HG02759 (cell line): ENCODE results near the gene MAD2L2.
"Not testable (repeated sequence)": the region's sequence is repeated elsewhere in the genome, so short reads cannot be mapped to it uniquely, and the experiment has no call there.

Source experiments
- ATAC-seq: cut with Tn5 transposase; IDR thresholded peaks from one replicate; pipeline ENCODE4 v1.9.1; 2021; ENCODE audit warnings: mild to moderate bottlenecking, moderate library complexity; ENCODE audit not compliant: unreplicated experiment

MAD2L2 gene

DNA sequence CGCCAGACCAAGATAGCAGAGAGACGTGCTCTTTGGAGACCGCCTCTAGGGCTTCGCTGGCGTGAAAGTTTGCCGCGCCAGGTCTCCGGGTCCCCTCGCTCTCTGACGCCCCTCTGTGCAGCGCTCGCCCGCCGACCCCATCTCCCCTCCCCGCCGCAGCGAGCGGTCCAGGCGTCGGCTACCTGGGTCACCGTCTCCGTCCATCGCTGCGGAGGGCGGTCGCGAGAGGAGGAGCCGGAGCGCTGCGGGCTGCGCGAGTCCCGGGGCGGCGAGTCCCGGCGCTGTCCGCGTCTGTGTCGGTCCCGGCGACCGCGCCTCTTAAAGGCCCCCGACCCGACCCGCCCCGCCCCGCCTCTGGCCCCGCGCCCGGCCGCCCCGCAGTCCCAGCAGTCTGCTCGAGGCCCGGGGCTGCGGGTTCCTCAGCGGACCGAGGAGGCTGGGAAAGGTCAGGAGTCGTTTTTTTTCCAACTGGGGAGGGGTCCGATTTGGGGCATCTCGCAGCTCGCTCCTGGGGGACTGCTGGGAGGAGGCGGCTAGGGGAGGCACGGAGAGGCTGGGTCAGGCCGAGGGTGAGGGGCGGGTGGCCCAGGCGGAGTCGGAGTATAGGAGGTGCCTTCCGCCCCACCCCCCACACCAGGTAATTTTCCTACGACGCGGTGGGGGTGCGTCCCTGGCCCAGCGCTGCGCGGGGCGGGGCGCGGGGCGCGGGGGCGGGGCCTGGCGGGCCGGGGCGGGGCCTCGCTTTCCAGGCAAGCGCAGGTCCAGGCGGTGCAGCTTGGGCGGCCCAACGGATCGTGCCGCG is 26.6 kb downstream of the MAD2L2 start, which contains the start of the genes FBXO2 and FBXO44:
Gene FBXO2, minus strand, starts transcription at position 293 of the 802 bp plus-strand sequence. Its CDS starts 89 bp downstream, at position 204.
Gene FBXO44, plus strand, starts transcription at position 741 of the 802 bp plus-strand sequence. CDS start 959 bp downstream, outside the sequence.
- peak; percentile 76 for ATAC-seq

DNA sequence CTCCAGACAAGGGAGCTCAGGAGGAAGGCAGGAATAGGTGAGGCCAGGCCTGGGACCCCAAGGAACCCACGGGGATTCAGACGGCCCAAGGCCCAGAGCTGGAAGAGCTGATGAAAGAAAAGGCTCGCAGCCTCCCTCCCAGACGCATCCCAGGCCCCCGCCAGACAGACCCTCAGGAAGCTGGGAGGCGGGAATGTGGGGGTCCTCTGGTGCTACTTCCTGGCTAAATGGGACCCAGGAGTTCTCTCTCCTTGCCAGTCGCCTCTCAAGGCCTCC is 27.1 kb downstream of the MAD2L2 start:
- no peak for ATAC-seq

DNA sequence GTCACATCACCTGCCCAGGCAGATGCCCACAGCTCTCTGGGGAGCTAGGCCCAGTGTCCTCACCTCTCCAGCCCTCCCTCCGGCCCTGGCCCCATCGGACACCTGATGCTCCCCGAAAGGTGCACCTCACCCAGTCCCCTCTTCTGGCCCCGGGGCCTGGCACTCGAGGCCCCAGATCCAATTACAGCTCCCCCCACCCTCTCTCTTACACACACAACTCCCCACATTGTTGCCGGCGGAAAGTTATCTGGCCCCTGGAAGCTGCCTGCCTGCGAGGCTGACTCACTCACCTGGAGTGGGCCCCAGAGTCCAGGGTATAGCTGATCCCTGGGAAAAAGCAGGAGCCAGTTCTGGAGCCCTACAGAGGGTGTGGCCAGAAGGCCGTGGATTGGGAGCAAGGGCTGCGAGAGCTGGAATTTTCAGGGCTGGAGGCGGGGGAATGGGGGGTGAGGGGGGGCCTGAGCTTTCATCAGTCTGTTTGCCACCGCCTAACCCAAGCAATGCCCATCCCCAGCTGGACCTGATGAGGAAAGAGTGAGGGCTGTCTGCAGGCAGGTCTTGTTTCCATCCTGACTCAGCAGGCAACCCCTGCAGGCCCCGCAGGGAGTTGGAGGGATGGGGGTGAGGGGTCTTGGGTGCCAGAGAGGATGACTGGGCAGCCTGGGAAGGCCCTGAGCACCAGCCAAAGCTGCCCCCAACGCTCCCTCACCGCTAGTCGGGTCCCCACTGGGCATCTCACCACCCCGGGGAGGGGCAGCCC is 27.7 kb downstream of the MAD2L2 start:
- no peak for ATAC-seq

GRCh38 chr1:11652203-11652780 is 28.7 kb downstream of the MAD2L2 start:
- no peak for ATAC-seq

DNA sequence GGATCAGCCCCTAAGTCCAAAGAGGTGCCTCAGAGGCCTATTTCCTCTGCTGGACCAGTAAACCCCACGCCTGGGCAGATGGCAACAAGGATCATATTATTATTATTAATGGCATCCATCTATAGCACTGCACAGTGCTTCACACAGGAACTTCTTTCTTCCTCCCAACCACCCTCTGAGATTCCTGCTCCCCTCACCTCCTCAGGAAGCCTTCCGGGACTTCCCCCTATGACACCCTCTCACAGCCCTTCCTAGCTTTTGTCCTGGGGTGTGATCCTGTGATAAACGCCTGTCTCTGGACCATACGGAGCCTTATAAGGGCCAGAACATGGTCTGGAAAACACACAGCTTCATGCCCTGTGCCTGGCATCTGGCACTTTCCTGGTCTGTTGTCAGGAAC is 29.9 kb downstream of the MAD2L2 start:
- no peak for ATAC-seq

GRCh38 chr1:11650331-11650991 is 30.5 kb downstream of the MAD2L2 start:
- ATAC-seq: no peak

GRCh38 chr1:11649624-11650330 is 31.2 kb downstream of the MAD2L2 start:
- no peak for ATAC-seq

GRCh38 chr1:11649237-11649623 is 31.7 kb downstream of the MAD2L2 start:
- no peak for ATAC-seq

- no peak for ATAC-seq
Measured at GRCh38 chr1:11648732-11649158, 32.2 kb downstream of the MAD2L2 start.

DNA sequence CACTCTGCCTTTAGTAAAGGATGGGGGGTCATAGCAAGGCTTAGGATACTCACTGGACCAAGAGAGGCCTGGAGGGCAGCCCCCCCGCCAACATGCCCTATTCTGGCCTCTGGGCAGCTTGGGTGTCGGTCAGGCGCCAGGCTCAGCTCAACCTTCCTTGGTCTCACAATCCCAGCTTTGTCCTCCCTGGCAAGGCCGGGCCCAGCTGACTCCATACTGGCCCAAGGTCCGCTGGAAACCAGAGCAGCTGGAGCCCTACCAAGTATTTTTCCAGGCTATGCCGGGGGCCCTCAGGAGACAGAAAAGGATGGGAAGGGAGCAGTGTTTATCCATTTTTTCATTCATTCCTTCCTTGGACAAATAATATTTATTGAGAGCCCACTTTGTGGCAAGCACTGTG is 32.9 kb downstream of the MAD2L2 start:
- ATAC-seq: no peak

- ATAC-seq: no peak
Measured at GRCh38 chr1:11647333-11647732, 33.6 kb downstream of the MAD2L2 start.

- no peak for ATAC-seq
Measured at GRCh38 chr1:11646317-11646716, 34.6 kb downstream of the MAD2L2 start.

DNA sequence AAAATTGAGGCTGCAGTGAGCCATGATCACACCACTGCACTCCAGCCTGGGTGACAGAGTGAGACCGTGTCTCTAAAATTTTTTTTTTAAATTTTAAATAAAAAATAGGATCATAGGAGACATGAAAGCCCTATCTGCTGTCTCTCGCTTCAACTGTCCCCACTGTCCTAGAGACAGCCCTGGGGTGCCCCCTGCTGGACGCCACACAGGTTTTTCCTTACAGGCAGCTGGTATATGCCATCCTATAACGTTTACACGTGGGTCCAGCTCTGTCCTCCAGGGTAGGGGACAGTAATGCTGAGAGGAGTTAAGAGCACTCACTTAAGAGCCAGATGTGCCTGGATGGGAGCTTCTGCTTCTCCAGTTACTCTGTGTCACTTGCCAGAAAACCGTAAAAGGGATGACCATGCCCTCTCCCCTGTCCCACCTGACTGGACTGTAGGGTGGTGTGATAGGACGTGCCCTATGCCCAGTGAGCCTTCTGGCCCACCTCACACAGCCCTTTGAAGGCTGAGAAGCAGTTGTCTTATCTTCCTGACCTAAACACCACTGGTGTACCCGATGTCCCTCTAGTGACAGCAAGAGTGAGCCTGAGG is 35.2 kb downstream of the MAD2L2 start:
- ATAC-seq: no peak

GRCh38 chr1:11645270-11645669 is 35.7 kb downstream of the MAD2L2 start:
- ATAC-seq: no peak

DNA sequence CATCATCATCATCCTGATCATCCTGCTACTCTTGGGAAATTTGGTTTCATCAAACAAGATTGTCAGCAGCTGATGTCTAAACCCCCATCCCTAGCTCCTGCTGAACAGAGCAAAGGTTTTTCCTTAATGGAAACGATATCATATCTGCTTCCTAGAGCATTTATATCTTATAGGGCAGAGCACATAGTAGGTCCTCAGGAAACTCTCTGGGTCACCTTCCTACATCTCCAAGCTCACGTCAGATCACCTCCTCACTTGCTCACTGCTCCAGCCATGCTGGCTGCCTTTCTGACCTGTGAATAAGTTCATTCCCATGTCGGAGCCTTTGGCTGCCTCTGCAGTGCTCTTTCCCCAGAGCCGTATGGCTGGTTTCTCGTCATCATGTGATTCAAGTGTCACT is 37.2 kb downstream of the MAD2L2 start:
- no peak for ATAC-seq

DNA sequence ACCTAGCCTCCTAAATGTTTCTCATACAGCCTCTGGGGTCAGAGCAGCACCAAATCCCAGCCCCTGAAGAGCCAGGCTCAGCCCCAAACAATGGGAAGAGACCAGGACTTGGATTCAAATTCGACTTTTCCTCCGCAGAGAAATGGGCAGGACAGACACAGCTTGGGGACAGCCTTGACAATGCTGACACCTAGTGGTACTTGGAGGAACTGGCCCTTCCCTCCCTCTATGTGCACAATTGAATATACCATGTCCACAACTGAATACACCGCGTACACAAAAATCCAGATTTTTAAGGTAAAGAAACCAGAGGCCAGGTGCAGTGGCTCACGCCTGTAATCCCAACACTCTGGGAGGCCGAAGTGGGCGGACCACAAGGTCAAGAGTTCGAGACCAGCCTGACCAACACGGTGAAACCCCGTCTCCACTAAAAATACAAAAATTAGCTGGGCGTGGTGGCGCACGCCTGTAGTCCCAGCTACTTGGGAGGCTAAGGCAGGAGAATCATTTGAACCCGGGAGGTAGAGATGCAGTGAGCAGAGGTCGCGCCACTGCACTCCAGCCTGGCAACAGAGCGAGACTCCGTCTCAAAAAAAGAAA is 38.4 kb downstream of the MAD2L2 start:
- not testable (repeated sequence) for ATAC-seq

DNA sequence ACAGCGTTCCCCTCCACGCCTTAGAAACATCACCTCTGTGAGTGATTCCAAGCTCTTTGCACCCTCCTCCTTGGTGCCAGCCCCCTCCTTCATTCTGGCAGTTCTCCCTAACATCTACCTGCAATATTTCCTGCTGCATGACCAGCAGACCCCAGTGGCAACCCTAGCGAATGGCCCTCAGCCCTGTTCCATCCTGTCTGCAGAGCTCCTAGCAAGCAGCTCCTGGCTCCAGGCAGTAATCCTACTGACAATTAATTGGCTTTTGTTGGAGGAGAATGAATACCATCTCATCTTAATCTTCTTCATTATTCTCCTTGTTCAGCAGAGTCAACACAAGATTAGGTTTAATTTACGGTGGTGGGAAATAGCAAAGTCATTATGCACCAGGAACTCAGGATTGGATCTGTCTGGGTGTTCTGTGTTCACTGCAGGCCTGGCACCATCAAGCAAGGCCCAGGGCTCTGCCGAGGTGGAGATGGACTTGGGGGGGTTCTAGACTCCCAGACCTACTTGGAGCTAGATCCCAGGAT is 39.1 kb downstream of the MAD2L2 start:
- ATAC-seq: no peak

- ATAC-seq: no peak
Measured at GRCh38 chr1:11640944-11641343, 40.0 kb downstream of the MAD2L2 start.

DNA sequence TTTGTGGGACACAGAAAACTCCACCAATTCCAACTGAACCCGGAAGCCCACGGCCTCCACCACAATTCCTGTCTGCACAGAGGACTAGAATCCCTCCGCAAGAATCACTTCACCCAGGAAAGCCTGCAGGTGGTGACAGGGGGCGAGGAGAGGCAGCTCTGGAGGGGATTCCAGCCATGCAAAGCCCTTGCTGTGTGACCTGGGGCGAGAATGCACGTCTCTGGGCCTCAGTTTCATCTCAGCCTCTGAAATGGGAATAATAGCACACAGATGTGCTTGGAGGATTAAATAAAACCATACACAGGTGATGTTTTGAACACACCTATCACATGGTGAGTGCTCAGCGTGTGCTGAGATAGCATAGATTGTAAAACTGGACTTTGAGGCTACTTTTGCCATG is 40.8 kb downstream of the MAD2L2 start:
- ATAC-seq: no peak

DNA sequence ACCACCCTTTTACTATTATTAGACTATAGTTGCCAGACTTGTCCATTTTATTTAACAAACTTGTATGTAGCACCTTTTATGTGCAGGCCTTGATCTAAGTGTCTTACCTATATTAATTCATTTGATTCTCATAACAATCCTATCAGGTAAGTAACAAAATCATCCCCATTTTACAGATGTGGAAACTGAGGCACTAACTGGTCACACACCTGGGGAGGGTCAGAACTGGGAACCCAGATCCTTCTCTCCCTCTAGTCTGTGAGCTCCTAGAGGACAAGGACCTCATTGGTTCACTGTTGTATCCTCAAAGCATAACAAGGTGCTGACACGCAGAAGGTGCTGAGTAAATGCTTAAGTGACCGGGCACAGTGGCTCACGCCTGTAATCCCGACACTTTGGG is 41.6 kb downstream of the MAD2L2 start:
- no peak for ATAC-seq
